Motor neuron (in vitro differentiated cells): ENCODE measurements around the gene TBC1D22B. TPM values are rescaled to one million over a fixed set of nuclear protein-coding genes. Genes with fewer than 3 reads are reported as not detected.
A peak's percentile ranks its signal among the peaks of the same experiment; 100 is the strongest.

Experiments used
- ATAC-seq, 8 experiments: fragments of 200-7000 bp; cut with Tn5 transposase; replicated peaks in 6 of 8; 2 replicates each; pipeline ENCODE4 v1.8.0; 2021; ENCODE audit warnings: mild to moderate bottlenecking in 8 of 8, moderate library complexity in 8 of 8
- H3K27ac ChIP-seq, 2 donors: fragments of 250-450 bp; sonication (Bioruptor Pico); 2 replicates each; pipeline ENCODE4 v1.9.0; 2021; ENCODE audit warnings: antibody characterized with exemption in 2 of 2, mild to moderate bottlenecking in 2 of 2, moderate library complexity in 1 of 2
- H3K4me1 ChIP-seq, 2 donors: fragments of 250-450 bp; sonication (Bioruptor Pico); replicated peaks in 1 of 2; 2 replicates each; pipeline ENCODE4 v1.6.1; 2021; ENCODE audit warnings: antibody characterized with exemption in 2 of 2, mild to moderate bottlenecking in 2 of 2, moderate library complexity in 1 of 2
- H3K4me3 ChIP-seq, 5 donors: fragments of 250-450 bp; sonication (Bioruptor Pico); 2 replicates each; pipeline ENCODE4 v1.9.0; 2021; ENCODE audit warnings: antibody characterized with exemption in 5 of 5, mild to moderate bottlenecking in 5 of 5, moderate library complexity in 4 of 5
- whole genome bisulfite sequencing, 10 experiments: fragments of 450-650 bp; shearing (Covaris generic); methylation state at CpG; one replicate each; pipeline ENCODE4 v1.0.0; 2022; 5-methylcytosine and 5-hydroxymethylcytosine counted together
- in situ Hi-C, 9 experiments: fragments of 400-800 bp; cut with MboI; loops; one replicate each; pipeline ENCODE4 v1.15.0; 2021; ENCODE audit warnings: low sequenced_read_pairs in 9 of 9, low pct_unique_long_range_greater_than_20kb in 2 of 9; ENCODE audit not compliant: unreplicated experiment in 9 of 9
- total RNA-seq, 8 experiments: library from RNA; unstranded; fragments of 300-600 nt; gene quantifications; 2 replicates each; pipeline versions ENCODE4 v1.2.3 to v1.2.4, GENCODE V29; 2022

The TBC1D22B gene
- total RNA-seq, 8 experiments from 2014 or later: 6.4 to 17.1 (median 9.2) TPM

DNA sequence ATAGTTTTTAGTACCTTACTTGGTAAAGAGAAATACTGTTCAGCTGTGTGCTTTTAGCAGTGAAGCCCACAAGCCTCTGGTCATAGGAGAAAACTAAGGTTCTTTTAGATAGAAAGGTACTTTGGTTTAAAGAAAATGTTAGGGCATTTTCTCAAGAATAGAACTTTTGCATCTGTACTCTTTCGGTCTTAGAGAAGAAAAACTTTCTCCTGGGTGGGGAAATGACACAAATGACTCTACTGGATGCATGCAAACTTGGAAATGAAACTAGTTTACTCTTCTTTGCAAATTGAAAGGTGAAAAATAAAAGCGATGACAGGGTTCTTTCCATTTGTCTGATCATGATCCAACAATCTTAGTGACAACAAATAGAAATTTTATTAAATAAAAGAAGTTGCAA, 2.5 kb downstream of the TBC1D22B start:
- 39 to 100% (median 85%) methylated on average over 1 to 2 of the region's 2 CpGs for WGBS, 10 experiments
- Histone ChIP-seq H3K27ac (no peak overlapping the region), H3K4me1 (peaks cover 3 to 6% of the 10 kb centered on the region in 2 donors), H3K4me3 (no peak overlapping the region)
- in situ Hi-C loops: no loop called here
- ATAC-seq: no peak

DNA sequence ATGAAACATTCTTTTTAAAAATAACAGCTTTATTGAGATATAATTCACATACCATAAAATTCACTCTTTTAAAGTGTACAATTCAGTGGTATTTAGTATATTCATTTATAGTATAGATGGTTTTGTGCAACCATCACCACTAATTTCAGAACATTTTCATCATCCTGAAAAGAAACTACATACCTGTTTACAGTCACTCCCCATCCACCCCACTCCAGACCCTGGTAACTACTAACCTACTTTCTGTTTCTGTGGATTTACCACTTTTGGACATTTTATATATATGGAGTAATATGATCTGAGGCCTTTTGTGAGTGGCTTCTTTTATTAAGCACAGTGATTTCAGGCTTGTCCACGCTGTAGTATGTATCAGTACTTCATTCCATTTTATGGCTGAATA, 2.9 kb downstream of the TBC1D22B start:
- Histone ChIP-seq H3K27ac (no peak overlapping the region), H3K4me3 (no peak overlapping the region), H3K4me1 (peaks cover 3 to 10% of the 10 kb centered on the region in 2 donors)
- ATAC-seq: no peak
- WGBS, 10 experiments: 50 to 100% (median 89%) methylated on average over 1 of the region's 1 CpG; no CpG with 5 or more reads in 7 of the 10 experiments
- in situ Hi-C loops: no loop called here

DNA sequence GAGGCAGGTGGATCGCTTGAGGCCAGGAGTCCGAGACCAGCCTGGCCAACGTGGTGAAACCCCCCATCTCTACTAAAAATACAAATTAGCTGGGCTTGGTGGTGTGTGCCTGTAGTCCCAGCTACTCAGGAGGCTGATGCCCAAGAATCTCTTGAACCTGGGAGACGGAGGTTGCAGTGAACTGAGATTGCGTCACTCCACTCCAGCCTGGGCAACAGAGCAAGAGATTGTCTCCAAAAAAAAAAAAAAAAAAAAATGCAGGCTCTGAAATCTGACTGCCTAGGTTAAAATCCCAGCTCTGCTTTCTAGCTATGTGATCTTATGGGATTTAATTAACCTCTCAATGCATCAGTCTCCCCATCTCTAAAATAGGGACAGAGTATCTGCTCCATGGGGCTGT, 3.6 kb downstream of the TBC1D22B start:
- Histone ChIP-seq H3K4me3 (no peak overlapping the region), H3K27ac (no peak overlapping the region), H3K4me1 (peaks cover 3 to 11% of the 10 kb centered on the region in 2 donors)
- 92 to 100% (median 100%) methylated on average over 2 to 5 of the region's 5 CpGs; no CpG with 5 or more reads in 5 of the 10 experiments for WGBS, 10 experiments
- ATAC-seq: no peak
- in situ Hi-C loops: no loop called here

DNA sequence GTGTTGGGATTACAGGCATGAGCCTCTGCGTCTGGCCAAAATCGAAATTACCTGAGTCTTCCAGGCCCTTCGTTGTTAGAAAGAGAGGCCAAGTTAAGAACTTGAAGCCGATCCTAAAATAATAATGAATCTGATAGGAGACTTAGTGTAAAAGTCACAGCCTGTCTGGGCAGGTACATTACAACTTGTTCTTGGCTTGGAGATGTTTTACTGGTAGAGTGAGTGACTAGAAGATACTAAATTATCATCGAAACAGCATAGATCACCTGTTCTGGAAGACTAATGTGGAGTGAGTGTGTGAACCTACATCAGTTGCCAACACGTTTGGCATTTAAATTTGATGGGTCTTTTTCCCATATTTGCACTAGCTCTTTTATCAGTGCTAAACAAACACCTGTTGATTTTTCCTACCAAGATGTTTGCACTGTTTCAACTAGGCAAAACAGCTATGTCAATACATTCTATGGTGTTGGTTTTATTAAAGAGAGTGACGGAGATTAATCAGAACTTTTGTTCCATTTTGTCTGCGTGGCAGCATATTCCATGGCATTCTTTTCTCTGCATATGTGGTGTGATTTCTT, 5.0 kb downstream of the TBC1D22B start:
- no peak overlapping the region for H3K4me3 ChIP-seq
- WGBS, 10 experiments: 79 to 100% (median 87%) methylated on average over 2 to 8 of the region's 8 CpGs; no CpG with 5 or more reads in 1 of the 10 experiments
- in situ Hi-C loops: no loop called here
- no peak overlapping the region for H3K27ac ChIP-seq
- ATAC-seq: peak in 1 of 8 experiments; percentile 15
- peaks cover 3 to 11% of the 10 kb centered on the region in 2 donors for H3K4me1 ChIP-seq

DNA sequence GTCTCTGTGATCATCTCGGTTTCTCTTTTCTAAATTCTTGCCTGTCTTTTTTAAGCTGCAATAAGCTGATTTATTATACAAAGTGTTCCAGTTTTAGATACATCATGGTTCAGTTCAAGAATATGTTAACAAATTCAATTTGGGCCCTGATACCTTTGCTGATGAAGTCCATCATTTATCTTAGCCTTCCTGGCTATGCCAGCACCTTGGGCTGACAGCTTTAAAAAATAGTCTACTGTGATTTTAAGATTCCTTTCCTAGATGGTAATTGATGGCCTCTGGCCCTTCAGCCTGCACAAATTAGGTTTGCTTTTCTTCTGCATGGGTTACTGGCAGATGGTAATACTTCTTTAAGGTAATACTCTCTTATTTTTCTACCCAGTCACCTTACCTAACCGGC, 7.4 kb downstream of the TBC1D22B start:
- WGBS, 10 experiments: 63 to 89% (median 79%) methylated on average over 1 to 2 of the region's 2 CpGs
- no peak overlapping the region for H3K27ac ChIP-seq
- H3K4me3 ChIP-seq: no peak overlapping the region
- ATAC-seq: no peak
- H3K4me1 ChIP-seq: peaks cover 0 to 5% of the 10 kb centered on the region in 2 donors
- in situ Hi-C loops: no loop called here

DNA sequence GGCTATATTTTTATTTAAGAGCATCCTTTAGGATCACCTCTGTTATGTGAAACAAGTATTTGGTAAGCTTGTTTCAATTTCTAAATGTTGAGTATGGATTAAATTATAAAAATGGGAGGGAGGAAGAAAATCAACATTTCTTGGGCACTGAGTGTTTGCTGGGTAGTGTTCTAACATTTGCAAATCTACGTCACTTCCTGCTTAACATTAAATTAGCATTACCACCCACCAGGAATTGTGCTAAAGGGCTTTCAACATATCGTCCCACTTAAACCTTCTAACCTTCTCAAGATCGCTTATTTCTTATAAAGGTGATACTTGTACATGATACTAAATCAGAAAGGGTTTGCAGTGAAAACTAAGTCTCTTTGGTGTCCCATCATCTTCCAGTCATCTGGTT, 8.3 kb downstream of the TBC1D22B start:
- H3K4me3 ChIP-seq: no peak overlapping the region
- peak in 3 of 8 experiments; percentile 41 to 90 (median 74) for ATAC-seq
- in situ Hi-C loops: no loop called here
- peaks cover 0 to 5% of the 10 kb centered on the region in 2 donors for H3K4me1 ChIP-seq
- WGBS, 10 experiments: 24 to 92% (median 70%) methylated on average over 1 to 3 of the region's 3 CpGs
- no peak overlapping the region for H3K27ac ChIP-seq

DNA sequence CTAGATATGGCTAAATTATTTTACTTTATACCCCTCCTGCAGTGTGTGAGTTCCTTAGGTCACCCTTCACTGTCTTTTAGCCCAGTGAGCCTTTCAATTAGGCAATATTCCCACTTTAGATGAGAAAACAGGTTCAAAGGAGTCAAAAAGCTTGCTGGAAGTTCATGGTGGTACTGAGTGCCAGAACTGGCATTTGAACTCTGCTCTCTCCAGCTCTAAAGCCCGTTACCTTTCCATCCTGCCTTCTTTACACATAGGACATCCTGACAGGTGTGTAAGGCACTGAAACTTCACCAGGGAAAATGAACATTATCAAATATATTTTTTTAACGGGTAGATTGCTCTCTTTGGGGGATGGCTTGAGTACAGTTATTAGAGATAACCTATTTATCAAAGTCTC, 11.5 kb downstream of the TBC1D22B start:
- Histone ChIP-seq H3K27ac (no peak overlapping the region), H3K4me3 (no peak overlapping the region), H3K4me1 (peaks cover 0 to 16% of the 10 kb centered on the region in 2 donors)
- WGBS, 10 experiments: 54 to 100% (median 94%) methylated on average over 1 to 2 of the region's 2 CpGs; no CpG with 5 or more reads in 4 of the 10 experiments
- ATAC-seq: no peak
- in situ Hi-C loops: no loop called here

DNA sequence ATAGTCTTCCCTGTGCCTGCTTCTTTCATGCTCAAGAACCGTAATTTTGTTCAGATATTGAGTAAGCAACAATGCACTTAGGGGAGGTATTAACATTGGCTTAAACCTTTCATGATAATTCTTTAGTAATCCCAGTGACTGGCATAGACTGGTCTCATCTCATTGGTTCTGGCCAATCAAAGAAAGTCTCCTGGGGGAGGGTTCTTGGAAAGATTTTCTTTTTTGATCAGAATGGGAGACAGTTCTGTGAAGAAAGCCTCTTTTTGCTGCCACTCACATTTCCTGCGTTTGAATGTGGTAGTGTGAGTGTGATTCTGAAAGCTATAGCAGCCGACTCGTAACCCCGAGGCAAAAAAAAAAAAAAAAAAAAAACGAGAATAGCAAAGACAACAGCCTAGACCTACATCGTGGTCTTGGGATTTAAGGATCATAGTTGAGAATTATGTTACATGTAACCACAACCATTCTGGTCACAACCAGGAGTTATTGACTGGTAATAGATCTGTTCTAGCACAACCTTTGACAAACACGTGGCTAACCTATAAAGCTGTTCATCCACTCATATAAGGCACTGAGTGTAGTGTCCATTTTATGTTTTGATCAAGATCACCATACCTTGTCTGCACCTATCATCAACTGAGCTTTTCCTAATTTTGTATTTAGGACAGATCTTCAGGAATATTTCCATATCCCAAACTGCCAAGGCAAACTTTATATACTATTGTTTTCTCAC, 15.4 kb downstream of the TBC1D22B start:
- H3K4me1 ChIP-seq: peaks cover 0 to 17% of the 10 kb centered on the region in 2 donors
- no peak overlapping the region for H3K4me3 ChIP-seq
- ATAC-seq: peak in 1 of 8 experiments; percentile 7
- in situ Hi-C loops: no loop called here
- no peak overlapping the region for H3K27ac ChIP-seq
- 78 to 95% (median 90%) methylated on average over 1 to 8 of the region's 8 CpGs; no CpG with 5 or more reads in 1 of the 10 experiments for WGBS, 10 experiments

DNA sequence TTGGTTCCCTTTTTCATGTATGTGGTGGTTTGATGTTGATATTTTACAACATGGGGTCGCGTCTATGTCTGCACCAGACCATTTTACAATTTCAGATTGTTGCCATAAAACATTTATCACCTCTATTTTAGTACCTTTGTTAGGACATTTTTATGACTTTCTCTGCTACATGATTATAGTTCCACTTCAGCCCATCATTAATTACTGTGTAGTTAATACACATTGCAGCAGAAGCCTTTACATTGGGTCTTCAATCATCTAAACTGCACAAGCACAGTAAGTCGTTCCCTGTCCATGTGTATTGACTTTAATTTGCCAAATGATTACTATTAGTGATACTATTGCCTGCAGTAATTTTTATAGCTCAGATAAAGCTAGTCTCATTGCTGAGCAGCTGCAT, 16.1 kb downstream of the TBC1D22B start:
- WGBS, 10 experiments: 63 to 93% (median 70%) methylated on average over 2 to 3 of the region's 3 CpGs; no CpG with 5 or more reads in 1 of the 10 experiments
- no peak overlapping the region for H3K27ac ChIP-seq
- peak in 4 of 8 experiments; percentile 48 to 93 (median 66) for ATAC-seq
- peaks cover 0 to 17% of the 10 kb centered on the region in 2 donors for H3K4me1 ChIP-seq
- in situ Hi-C loops: no loop called here
- no peak overlapping the region for H3K4me3 ChIP-seq

DNA sequence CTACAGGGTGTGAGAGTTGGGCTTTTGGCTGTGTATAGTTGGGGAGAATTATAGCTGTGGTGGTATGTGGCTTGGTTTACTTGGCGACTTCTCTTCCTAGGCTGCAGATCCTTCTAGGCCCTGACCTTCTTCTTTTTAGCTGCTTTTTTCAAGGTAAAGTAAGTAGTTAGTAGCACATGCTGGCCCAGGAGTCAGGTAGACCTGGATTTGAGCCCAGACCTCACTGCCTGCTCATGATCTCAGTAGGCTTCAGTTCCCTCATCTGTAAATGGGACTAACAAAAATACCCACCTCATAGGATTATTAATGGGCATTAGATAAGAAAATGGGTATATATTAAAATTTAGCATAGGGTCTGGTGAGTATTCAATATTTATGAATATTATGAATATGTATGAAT, 17.8 kb downstream of the TBC1D22B start:
- no peak for ATAC-seq
- WGBS, 10 experiments: 100% methylated on average over 1 of the region's 1 CpG; no CpG with 5 or more reads in 5 of the 10 experiments
- in situ Hi-C loops: no loop called here
- Histone ChIP-seq H3K4me3 (no peak overlapping the region), H3K4me1 (peaks cover 0 to 17% of the 10 kb centered on the region in 2 donors), H3K27ac (no peak overlapping the region)

DNA sequence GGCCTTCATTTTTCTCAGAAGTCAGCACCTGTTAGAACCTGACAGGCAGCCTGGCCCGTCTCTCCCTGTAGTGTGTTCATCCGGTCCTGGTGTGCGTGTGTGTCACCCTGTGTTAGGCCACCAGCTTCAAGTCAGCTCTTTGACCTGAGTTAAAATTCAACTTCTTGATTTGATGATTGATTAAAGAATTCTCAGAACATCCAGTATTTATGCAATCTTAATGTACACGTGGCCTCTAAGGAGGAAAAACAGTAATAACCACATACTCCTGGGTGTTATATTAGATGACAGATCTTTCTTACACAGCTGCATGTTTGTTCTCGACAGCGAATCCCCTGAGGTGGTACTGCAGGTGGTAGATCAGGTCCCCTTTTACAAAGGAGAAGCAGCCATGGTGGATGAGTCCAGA, 19.4 kb downstream of the TBC1D22B start:
- WGBS, 10 experiments: 60 to 100% (median 90%) methylated on average over 1 to 5 of the region's 6 CpGs; no CpG with 5 or more reads in 3 of the 10 experiments
- ATAC-seq: no peak
- Histone ChIP-seq H3K27ac (no peak overlapping the region), H3K4me1 (peaks cover 0 to 17% of the 10 kb centered on the region in 2 donors), H3K4me3 (no peak overlapping the region)
- in situ Hi-C loops: no loop called here

DNA sequence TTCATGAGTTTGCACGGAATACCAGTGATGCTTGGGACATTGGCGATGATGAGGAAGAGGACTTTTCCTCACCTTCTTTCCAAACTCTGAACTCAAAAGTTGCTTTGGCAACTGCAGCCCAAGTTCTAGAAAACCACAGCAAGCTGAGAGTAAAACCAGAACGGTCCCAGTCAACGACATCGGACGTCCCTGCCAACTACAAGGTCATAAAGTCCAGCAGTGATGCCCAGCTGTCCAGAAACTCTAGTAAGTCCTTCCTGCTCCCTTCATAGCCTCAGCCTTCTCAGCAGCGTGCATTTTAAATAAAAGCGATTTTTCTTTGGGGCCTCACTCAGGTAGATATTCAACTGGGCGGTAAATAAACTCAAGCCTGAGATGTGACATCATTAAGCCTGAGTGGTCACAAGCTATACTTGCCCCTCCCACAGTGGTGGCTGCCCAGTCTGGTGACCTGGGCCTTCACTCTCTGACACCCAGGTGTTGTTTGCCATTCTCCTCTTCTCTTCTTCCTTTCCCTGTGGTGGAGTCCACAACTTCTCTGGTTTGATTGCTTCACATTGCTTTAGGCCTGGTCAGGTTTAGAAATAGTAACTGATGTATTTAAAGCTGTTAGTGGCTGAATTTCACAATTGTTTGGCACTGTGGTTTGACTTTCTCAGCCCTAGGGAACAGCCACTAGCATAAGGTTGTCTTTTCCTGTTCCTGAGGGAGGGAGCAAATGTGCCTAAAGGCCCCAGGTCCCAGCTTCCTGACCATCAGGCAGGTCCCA, 22.0 kb downstream of the TBC1D22B start:
- peak in 2 of 8 experiments; percentile 58 to 70 for ATAC-seq
- Histone ChIP-seq H3K4me3 (no peak overlapping the region), H3K4me1 (peaks cover 0 to 2% of the 10 kb centered on the region in 2 donors), H3K27ac (no peak overlapping the region)
- in situ Hi-C loops: no loop called here
- 95 to 100% (median 100%) methylated on average over 1 to 9 of the region's 9 CpGs; no CpG with 5 or more reads in 1 of the 10 experiments for WGBS, 10 experiments
